H9 (cell line): ENCODE data around the gene TOGARAM2. TPM values are rescaled to one million over a fixed set of nuclear protein-coding genes. Genes with fewer than 3 reads are reported as not detected.

Experiments used
- DNase-seq: peaks from one replicate; pipeline ENCODE4 v3.0.0-alpha.2; 2017
- H2AFZ ChIP-seq: one replicate; pipeline ENCODE4 v1.6.1; 2013; ENCODE audit warnings: mild to moderate bottlenecking, low read length, control low read depth, moderate library complexity
- H2AK5ac ChIP-seq: 2 replicates; pipeline ENCODE4 v1.6.1; 2013; ENCODE audit warnings: low read length, control low read depth, mixed read lengths; ENCODE audit not compliant: insufficient read length
- H2BK120ac ChIP-seq: one replicate; pipeline ENCODE4 v1.6.1; 2013; ENCODE audit warnings: low read depth, mild to moderate bottlenecking, low read length, control low read depth, inconsistent platforms; ENCODE audit not compliant: poor library complexity, severe bottlenecking
- H2BK12ac ChIP-seq: 2 replicates; pipeline ENCODE4 v1.6.1; 2013; ENCODE audit warnings: low read length, control low read depth, mixed read lengths, low read depth; ENCODE audit not compliant: insufficient read length
- H2BK15ac ChIP-seq: 2 replicates; pipeline ENCODE4 v1.6.1; 2013; ENCODE audit warnings: low read depth, low read length, control low read depth
- H2BK20ac ChIP-seq: one replicate; pipeline ENCODE4 v1.6.1; 2013; ENCODE audit warnings: low read depth, mild to moderate bottlenecking, low read length, control low read depth, inconsistent platforms; ENCODE audit not compliant: poor library complexity, severe bottlenecking
- H2BK5ac ChIP-seq: 2 replicates; pipeline ENCODE4 v1.6.1; 2013; ENCODE audit warnings: low read length, control low read depth, mixed read lengths; ENCODE audit not compliant: insufficient read length
- H3K14ac ChIP-seq: 2 replicates; pipeline ENCODE4 v1.6.1; 2013; ENCODE audit warnings: low read length, control low read depth; ENCODE audit not compliant: insufficient read depth
- H3K18ac ChIP-seq: 2 replicates; pipeline ENCODE4 v1.6.1; 2013; ENCODE audit warnings: low read depth, mild to moderate bottlenecking, mixed read lengths, low read length, control low read depth; ENCODE audit not compliant: insufficient read length
- H3K23ac ChIP-seq: 2 replicates; pipeline ENCODE4 v1.6.1; 2013; ENCODE audit warnings: low read length, control low read depth, mixed read lengths, low read depth; ENCODE audit not compliant: insufficient read length
- H3K23me2 ChIP-seq: 2 replicates; pipeline ENCODE4 v1.6.1; 2013; ENCODE audit warnings: low read depth, mild to moderate bottlenecking, mixed read lengths, low read length, control low read depth; ENCODE audit not compliant: insufficient read length, poor library complexity, severe bottlenecking
- H3K27ac ChIP-seq: 2 replicates; pipeline ENCODE4 v1.5.1; 2013; ENCODE audit warnings: low read length, control low read depth, mixed read lengths, low read depth; ENCODE audit not compliant: insufficient read length
- H3K27me3 ChIP-seq: 2 replicates; pipeline ENCODE4 v1.6.1; 2013; ENCODE audit warnings: low read length, control low read depth, inconsistent platforms; ENCODE audit not compliant: insufficient read depth
- H3K4ac ChIP-seq: 2 replicates; pipeline ENCODE4 v1.6.1; 2013; ENCODE audit warnings: low read depth, mild to moderate bottlenecking, control low read depth, inconsistent platforms, low read length, moderate library complexity
- H3K4me1 ChIP-seq: 2 replicates; pipeline ENCODE4 v1.6.1; 2013; ENCODE audit warnings: low read length, control low read depth, inconsistent platforms; ENCODE audit not compliant: insufficient read depth
- H3K4me2 ChIP-seq: 2 replicates; pipeline ENCODE4 v1.6.1; 2013; ENCODE audit warnings: low read length, control low read depth, mixed read lengths; ENCODE audit not compliant: insufficient read length, insufficient read depth
- H3K56ac ChIP-seq: 2 replicates; pipeline ENCODE4 v1.6.1; 2013; ENCODE audit warnings: low read depth, mild to moderate bottlenecking, mixed read lengths, low read length, control low read depth; ENCODE audit not compliant: insufficient read length
- H3K79me1 ChIP-seq: 2 replicates; pipeline ENCODE4 v1.6.1; 2013; ENCODE audit warnings: low read depth, mild to moderate bottlenecking, moderate library complexity, low read length, control low read depth, inconsistent platforms; ENCODE audit not compliant: insufficient read depth, poor library complexity, severe bottlenecking
- H3K79me2 ChIP-seq: 2 replicates; pipeline ENCODE4 v1.6.1; 2013; ENCODE audit warnings: low read length, control low read depth, inconsistent platforms; ENCODE audit not compliant: insufficient read depth
- H3K9ac ChIP-seq: 2 replicates; pipeline ENCODE4 v1.6.1; 2013; ENCODE audit warnings: low read length, control low read depth, mixed read lengths; ENCODE audit not compliant: insufficient read length; ENCODE audit errors: extremely low read depth
- H3K9me3 ChIP-seq: one replicate; pipeline ENCODE4 v1.6.1; 2013; ENCODE audit warnings: low read depth, low read length, inconsistent platforms; ENCODE audit not compliant: control insufficient read depth
- H3T11ph ChIP-seq: one replicate; pipeline ENCODE4 v1.6.1; 2013; ENCODE audit warnings: mild to moderate bottlenecking, low read length, control low read depth, inconsistent platforms
- H4K20me1 ChIP-seq: one replicate; pipeline ENCODE4 v1.6.1; 2013; ENCODE audit not compliant: control insufficient read depth, insufficient read length, insufficient read depth
- H4K5ac ChIP-seq: 2 replicates; pipeline ENCODE4 v1.6.1; 2013; ENCODE audit warnings: low read depth, mild to moderate bottlenecking, mixed read lengths, low read length, control low read depth; ENCODE audit not compliant: insufficient read length
- H4K8ac ChIP-seq: replicated peaks from 2 replicates; pipeline ENCODE4 v1.6.1; 2013; ENCODE audit warnings: low read length, control low read depth, mixed read lengths, low read depth; ENCODE audit not compliant: insufficient read length
- H4K91ac ChIP-seq: 2 replicates; pipeline ENCODE4 v1.6.1; 2013; ENCODE audit warnings: low read depth, mild to moderate bottlenecking, moderate library complexity, mixed read lengths, low read length, control low read depth; ENCODE audit not compliant: insufficient read length
- H3K27ac Mint-ChIP-seq, 3 experiments: 2 replicates in 2 of 3; 3 replicates in 1 of 3; pipeline ENCODE4 v1.8.0; 2020 to 2021; ENCODE audit warnings: mixed read lengths in 3 of 3, mild to moderate bottlenecking in 1 of 3, moderate library complexity in 1 of 3
- H3K27me3 Mint-ChIP-seq: 2 replicates; pipeline ENCODE4 v1.8.0; 2021; ENCODE audit warnings: low read depth, mild to moderate bottlenecking, moderate library complexity, mixed read lengths
- H3K36me3 Mint-ChIP-seq, 3 experiments: 2 replicates in 2 of 3; 3 replicates in 1 of 3; pipeline ENCODE4 v1.8.0; 2020 to 2021; ENCODE audit warnings: low read depth in 3 of 3, mixed read lengths in 3 of 3; ENCODE audit not compliant: insufficient read depth in 1 of 3
- H3K4me1 Mint-ChIP-seq, 2 experiments: 2 replicates each; pipeline ENCODE4 v1.8.0; 2020; ENCODE audit warnings: mixed read lengths in 2 of 2
- H3K4me3 Mint-ChIP-seq, 2 experiments: 2 replicates in 1 of 2; 3 replicates in 1 of 2; pipeline ENCODE4 v1.8.0; 2020 to 2021; ENCODE audit warnings: mild to moderate bottlenecking in 2 of 2, mixed read lengths in 2 of 2, moderate library complexity in 1 of 2
- H3K9me3 Mint-ChIP-seq, 2 experiments: 2 replicates in 1 of 2; 3 replicates in 1 of 2; pipeline ENCODE4 v1.8.0; 2020; ENCODE audit warnings: mild to moderate bottlenecking in 2 of 2, mixed read lengths in 2 of 2, moderate library complexity in 1 of 2
- CTCF ChIP-seq: fragments of 200-600 bp; sonication (generic); conservative IDR thresholded peaks from 3 replicates; pipeline ENCODE4 v1.8.0; 2021; ENCODE audit warnings: antibody characterized with exemption, mild to moderate bottlenecking
- WGBS: extraction: QIAGEN DNeasy Blood & Tissue Kit; methylation state at CpG from one replicate; pipeline ENCODE4 v1.1.7; 2013; ENCODE audit warnings: missing lambda C conversion rate, low lambda C conversion rate, mixed read lengths; ENCODE audit not compliant: insufficient read length; ENCODE audit errors: extremely low coverage; 5-methylcytosine and 5-hydroxymethylcytosine counted together
- total RNA-seq: library from RNA; stranded (reverse); gene quantifications from 2 replicates; pipeline ENCODE4 v1.2.1, GENCODE V29; 2021

TOGARAM2 gene
- total RNA-seq, 1 experiment from 2014 or later, result 0.83 TPM

GRCh38 chr2:29047083-29047845, 66.2 kb downstream of the TOGARAM2 start:
- WGBS, result no CpG with 5 or more reads among the region's 9 CpGs
- DNase-seq, result no peak
- Histone ChIP-seq H2AFZ (no peak overlapping the region), H3K27me3 (no peaks in the 10 kb centered on the region), H4K8ac (no peak overlapping the region), H2BK20ac (no peak overlapping the region), H3K4ac (no peak overlapping the region), H3K79me2 (no peaks in the 10 kb centered on the region), H4K5ac (no peak overlapping the region), H4K20me1 (no peaks in the 10 kb centered on the region), H3K9me3 (no peaks in the 10 kb centered on the region), H2BK5ac (no peak overlapping the region), H4K91ac (no peak overlapping the region), H2BK15ac (no peak overlapping the region), H3T11ph (no peak overlapping the region), H3K4me2 (no peak overlapping the region), H3K79me1 (no peaks in the 10 kb centered on the region), H3K23me2 (no peaks in the 10 kb centered on the region), H3K56ac (no peak overlapping the region), H2BK12ac (no peak overlapping the region), H2BK120ac (no peak overlapping the region), H3K9ac (no peak overlapping the region), H3K4me1 (peaks cover 3% of the 10 kb centered on the region; the same call in 1 of the 2 replicates), H3K18ac (no peak overlapping the region), H3K27ac (no peak overlapping the region), H3K23ac (no peak overlapping the region), H3K14ac (no peak overlapping the region; the same call in 1 of the 2 replicates), H2AK5ac (no peak overlapping the region)
- Mint-ChIP-seq H3K9me3 (no peaks in the 10 kb centered on the region), H3K4me1 (peaks cover 14 to 16% of the 10 kb centered on the region in 2 experiments), H3K36me3 (no peaks in the 10 kb centered on the region), H3K27ac (no peak overlapping the region), H3K4me3 (no peak overlapping the region), H3K27me3 (peaks cover 3% of the 10 kb centered on the region; the same call in 1 of the 2 replicates)
- TF ChIP-seq CTCF, result no peak
